Measurements from ENCODE around the gene ZIC1.

ZIC1 gene

DNA sequence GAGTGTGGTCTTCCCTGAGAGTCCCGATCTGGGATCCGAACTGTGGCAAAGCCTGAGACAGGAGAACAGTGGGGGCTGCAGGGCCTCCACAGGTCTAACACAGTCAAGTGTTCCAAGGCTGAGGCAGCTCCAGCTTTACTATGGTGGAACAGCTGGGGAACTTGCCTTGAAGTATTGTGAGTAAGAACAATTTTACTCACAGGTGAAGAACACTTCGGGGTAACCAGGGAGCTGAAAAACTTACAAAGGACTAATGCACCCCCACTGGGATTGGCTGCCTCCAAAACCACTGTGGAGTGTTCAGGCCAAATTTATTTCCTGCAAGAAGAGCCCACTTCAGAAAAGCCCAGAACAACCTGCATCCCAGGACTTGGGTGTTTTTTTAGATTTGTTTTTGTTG, 28.2 kb upstream of the ZIC1 start:
- no peak for DNase-seq

- no peak for DNase-seq
Observed at GRCh38 chr3:147381596-147381995, 27.6 kb upstream of the ZIC1 start.

DNA sequence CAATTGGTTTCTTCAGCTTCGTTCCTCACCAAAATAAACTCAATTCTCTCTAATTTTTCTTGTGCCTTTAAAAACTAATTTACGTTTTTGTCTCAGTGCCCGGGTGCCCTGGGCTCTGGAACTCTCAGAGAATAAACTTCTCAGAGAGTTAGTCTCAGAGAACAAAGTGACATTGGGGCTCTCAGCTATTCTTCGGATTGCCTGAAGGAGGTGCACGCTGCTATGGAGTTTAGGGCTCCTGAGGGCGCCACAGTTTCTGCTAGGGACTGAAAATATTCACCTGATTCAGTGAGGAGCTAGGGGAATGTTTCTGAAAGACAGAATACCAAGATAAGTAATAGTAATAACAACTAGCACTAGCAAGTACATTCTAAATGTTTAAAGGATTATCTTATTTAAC, 25.5 kb upstream of the ZIC1 start:
- DNase-seq, result no peak

- no peak for DNase-seq
Observed at GRCh38 chr3:147384210-147385058, 24.7 kb upstream of the ZIC1 start.

DNA sequence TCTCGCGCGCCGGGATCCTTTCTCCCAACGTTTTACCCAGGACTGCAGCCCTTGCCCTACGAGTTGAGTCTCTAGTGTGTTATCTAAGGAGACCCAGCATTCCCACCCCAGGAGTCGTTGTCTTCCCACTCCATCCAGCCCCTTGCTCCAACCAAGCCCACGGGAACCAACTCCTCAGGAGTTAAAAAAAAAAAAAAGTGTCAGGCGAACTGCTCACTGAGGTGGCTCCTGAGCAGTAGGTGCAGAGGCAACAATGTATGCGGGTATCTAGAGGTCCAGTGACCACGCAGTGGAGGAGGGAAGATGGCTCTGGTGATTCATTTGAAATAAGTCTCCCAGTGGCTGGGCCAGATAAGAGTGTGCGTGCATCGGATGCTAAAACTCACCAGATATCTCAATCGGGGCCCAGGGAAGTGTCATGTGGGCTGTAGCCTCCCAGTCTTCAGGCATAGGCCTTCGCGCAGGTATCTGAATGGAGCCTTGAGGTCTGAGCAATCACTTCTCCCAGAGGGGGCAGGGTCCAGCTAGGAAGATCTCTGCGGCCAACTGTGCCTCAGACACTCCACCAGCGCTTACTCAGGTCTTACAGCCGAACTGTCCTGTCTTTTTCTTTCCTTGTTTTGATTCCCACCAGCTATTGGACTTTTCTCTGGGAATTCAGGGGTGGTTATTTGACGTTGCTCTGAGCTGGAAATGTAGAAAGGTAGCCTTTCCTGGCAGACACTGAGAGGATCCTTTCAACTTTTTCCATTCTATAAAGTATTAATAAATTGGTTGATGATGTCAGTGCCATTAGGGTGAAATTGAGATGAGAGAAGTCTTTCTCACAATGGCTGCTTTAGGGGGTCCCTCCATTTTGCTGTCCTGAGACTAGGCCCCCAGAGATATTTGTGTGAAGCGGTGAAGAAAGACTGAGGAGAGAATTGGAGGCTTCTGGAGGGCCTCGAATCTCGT, 23.8 kb upstream of the ZIC1 start:
- no peak for DNase-seq

DNA sequence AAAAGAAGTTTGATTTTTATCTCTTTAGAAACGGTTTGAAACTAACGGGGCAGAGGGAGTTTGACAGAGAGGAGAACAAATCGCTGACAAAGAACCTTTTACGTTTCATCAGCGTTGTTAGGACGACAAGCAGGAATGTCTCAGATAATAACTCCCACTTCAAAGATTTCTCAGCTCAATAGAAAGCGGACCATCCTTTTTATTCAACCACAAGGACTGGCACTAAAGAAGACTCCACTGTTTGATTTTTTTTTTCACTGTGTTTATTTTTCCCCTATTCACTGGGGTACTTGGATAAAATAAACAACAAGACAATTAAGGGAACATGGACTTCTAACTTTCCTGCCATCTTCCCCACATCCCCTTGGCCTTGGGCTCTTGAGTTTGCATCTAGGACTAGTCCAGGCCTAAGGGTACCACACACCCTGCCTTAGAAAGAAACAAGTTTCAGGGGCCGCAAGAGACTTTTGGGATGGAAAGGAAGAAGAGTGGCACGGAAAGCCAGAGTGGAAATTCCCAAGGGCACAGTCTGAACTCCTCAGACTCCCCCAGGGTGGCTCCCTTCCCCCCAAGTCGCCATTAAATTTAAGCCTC, 21.8 kb upstream of the ZIC1 start:
- DNase-seq, result no peak

DNA sequence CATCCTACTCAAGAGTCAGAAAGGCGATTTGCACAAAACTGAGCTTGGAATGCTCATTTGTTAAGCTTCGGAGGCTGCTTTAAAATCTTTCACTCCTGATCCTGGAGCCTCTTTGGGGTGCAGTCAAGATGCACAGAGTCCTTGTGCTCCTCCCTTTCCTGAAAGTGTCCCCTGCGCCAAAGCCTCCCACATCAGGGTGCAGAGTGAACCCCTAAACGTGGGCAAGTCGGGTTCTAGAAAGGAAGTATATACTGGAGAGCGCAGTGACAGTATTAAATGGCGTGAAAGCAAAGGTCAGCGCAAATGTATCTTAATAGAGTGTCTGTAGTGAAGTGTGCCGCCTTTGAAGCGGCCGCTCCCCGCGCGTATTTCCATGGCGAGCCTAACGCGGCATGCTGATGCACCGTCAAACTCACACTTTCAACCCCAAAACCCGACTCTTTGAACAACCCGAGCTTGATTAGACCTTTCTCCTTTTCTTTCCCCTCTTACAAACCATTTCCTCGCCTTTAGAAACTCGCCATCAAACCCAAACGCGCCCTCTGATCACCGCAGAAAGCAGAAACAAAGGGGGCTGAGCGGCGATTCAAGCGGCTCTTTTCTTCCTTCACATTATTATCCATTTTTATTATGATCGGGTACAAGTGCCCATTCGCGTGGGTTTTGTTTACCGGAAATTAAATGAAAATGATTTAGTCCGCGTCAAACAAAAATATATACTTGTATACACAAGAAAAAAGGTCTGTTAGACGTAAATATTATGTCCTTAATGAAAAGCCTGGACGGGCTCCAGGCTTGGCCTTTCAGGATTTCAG, 21.1 kb upstream of the ZIC1 start:
- DNase-seq, result no peak

DNA sequence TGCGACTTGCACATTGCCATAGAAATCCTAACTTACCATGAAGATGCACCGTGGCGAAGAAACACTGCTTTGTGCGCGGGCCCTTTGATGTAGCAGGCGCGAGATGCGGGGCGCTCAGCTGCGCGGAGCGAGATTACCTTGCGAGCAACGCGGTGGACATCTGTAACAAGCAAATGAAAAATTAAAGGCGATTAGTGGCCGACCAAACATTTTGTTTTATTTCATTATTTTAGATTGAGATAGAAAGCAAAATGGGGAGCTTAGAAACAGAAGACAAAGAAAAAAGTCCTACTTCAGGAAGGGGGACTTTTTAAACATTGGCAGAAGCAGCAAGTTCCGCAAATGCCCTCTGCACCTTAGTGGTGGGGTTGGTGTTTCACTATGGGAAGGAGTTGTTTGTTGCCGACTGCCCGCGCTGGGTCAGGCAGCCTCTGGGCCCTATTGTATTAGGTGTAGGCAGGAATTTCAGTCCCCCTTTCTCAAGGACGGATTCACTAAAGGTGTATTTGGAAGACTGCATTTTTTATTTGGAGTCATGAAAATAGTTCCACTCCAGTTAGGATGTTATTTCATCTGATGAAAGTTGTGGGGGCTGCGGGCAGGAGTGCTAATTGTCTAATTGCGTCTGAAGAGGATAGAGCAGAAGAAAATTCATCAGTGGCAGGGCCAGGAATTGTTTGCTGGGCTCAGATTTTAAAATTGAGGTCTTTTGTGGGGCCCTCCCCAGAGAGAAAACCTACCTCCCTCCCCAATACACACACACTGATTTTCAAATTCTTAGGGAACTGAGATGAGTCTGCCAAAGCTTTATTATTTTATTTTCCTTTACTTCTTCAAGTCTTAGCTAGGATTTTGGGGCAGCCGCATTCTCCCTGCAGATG, 20.2 kb upstream of the ZIC1 start:
- DNase-seq, result no peak

GRCh38 chr3:147389717-147390116, 19.4 kb upstream of the ZIC1 start:
- no peak for DNase-seq

DNA sequence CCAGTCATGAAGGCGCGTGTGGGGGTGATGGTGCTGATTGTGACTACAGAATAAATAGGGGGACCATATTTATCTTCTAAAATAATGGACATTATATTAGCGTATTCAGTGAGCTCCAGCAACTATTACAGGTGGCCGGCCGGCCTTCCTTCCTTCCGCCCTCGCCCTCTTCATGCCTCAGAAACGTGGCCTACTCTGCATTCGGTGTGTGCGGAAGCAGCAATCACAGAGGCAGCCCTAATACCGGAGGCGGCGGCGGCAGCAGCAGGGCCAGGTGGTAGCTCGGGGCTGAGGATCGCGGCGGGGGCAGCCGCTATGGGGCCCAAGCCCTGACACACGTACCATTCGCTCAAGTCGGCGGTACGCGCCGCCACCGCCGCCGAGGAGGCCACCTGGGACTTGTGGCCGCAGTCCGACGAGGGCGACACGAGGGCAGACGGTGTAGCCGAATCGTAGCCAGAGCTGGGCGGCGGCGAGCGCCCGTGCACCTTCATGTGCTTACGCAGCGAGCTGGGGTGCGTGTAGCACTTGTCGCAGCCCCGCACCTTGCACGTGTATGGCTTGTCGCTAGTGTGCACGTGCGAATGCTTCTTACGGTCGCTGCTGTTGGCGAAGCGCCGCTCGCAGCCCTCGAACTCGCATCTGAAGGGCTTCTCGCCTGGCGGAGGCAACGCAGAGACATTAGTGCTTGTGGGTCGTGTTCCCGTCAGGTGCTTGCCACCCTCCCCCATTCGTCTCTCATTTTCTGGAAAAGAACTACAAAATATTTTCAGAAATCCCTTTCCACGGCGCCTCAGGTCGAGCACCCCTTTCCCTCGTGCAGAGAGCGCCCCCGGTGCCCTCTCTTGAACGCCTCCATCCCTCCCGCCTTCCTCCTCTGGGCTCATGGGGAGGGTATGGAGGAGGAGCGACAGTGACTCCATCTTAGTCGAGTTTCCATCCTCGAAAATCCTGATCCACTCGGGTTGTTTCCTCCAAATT, 18.3 kb upstream of the ZIC1 start:
- DNase-seq, result no peak

- no peak for DNase-seq
Observed at GRCh38 chr3:147391781-147392624, 17.2 kb upstream of the ZIC1 start.

GRCh38 chr3:147392625-147392946, 16.6 kb upstream of the ZIC1 start:
- DNase-seq, result no peak

- DNase-seq, result no peak
Observed at GRCh38 chr3:147393261-147393942, 15.8 kb upstream of the ZIC1 start.

DNA sequence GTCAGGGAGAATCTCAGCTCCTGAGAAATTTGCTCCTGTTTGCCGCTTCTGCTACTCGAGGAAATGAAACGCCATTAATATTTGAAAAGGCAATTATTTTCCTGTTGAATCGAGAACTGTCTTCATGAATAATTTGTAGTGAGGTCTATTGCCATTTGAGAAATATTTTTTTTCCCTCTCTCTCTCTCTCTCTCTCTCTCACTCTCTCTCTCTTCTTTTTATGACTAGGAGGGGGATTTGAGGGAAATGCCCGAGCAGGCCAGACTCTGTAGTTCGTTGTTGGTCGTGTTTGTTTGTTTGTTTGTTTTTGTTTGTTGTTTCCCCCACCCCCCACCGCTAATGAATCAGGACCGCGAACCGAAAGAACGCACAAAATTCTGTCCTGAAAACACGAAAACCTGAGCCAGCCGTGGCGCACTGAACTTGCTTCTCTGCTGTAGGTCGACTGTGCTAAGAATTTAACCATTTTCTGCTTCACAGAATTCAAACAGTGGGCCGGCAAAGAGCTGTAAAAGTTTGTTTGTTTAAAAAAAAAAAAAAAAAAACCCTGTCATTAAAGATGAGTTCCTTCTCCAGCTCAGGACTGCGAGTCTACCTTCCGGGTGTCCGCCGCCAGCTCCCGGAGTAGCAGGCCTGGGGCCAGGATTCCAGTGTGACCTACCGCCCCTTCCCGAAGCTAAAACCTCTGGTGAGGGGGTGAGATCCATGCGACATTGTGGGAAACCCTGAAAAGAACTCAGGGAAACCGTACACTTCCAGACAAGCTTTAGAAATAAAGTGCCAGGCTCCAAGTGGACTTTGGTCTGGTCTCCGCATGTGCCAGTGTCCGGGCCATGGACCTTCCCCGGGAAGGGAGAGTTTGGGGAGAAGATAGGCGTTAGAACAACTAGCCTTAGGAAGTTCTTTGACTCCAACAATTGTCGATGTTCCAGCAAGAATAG, 15.0 kb upstream of the ZIC1 start:
- no peak for DNase-seq

DNA sequence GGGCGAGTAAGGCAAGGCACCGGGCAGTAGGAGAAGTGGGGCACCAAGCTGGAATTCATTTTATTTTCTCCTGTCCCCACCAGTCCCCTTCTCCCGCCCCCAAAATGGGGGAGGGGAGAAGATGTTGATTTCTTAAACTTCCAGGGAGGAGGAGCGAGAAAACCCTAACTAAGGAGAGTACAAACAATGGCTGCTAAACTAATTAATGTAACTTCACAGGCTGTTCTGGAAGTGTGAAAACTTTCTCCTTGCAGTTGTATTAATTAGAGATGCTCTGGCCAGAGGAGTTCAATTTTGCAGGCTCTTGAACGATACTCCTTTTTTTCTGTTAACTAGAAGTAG, 14.3 kb upstream of the ZIC1 start:
- DNase-seq, result no peak

DNA sequence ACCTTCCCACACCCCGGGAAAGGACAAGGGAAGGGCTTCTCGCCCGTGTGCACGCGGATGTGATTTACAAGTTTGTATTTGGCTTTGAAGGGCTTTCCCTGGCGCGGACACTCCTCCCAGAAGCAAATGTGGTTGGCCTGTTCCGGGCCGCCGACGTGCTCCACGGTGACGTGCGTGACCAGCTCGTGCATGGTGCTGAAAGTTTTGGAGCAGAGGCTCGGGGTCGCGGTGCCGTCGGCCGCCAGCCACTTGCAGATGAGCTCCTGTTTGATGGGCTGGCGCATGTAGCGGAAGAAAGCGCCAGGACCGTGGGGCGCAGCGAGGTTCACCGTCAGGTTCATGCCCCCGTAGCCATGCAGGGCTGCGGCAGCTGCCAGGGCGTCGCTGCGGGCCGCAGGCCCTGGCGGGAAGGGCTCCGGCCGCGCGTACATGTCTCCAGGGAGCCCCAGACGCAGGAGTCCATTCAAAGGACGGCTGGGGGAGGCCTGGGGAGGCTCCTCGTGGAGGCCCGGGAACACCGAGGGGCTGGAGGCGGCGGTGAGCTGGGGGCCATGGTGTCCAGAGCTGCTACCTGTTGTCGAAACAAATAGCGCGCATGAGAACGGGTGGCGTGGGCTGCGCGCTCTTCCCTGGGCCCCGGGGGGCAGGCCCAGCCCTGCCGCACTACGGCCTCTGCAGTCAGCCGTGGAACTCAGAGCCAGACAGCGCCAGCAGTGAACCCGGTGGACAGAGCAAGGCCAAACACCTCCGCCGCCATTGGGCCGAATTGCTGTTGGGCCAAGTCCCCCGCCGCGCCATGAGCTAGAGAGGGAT, 13.1 kb upstream of the ZIC1 start:
- no peak for DNase-seq

DNA sequence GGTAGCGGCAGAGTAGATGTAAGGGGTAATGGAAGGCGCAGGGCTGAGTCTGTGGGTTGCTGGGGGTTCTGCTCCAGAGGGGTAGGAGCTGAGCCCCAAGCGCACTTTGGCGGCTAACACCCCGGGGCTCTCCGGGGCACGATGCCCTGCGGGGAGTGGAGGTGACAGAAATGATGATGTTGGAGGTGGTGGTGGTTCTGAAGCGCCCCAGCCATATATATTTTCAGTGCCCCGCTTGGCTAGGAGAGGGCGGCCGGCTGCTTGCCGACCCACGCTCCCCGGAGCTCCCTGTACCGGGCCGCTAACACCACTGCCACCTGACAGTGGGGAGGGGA, 12.5 kb upstream of the ZIC1 start:
- no peak for DNase-seq

All from DMS79 treated with DMSO at 0.1 percent for 48 hours (cell line).